IMR-90 (cell line): ENCODE data around the gene TXNRD1. TPM values are rescaled to one million over a fixed set of nuclear protein-coding genes. Genes with fewer than 3 reads are reported as not detected.
"Not testable (repeated sequence)": the region's sequence is repeated elsewhere in the genome, so short reads cannot be mapped to it uniquely, and the experiment has no call there.

Source experiments
- ATAC-seq: fragments of 200-7000 bp; cut with Tn5 transposase; 2 replicates; pipeline ENCODE4 v1.9.1; 2020; ENCODE audit warnings: low read depth, mild to moderate bottlenecking, moderate library complexity
- BruUV-seq: library from RNA; stranded (reverse); fragments of 400-500 nt; replicated peaks from 2 replicates; lab custom pipeline; 2021; lab: Mats Ljungman, UMichigan
- CTCF ChIA-PET: fragments of 300-600 bp; formaldehyde crosslinking; extraction: SDS; loops from one replicate; lab custom pipeline; 2021; ENCODE audit warnings: antibody characterized with exemption; lab: Yijun Ruan, JAX
- POLR2A ChIA-PET: fragments of 300-600 bp; sonication (Branson Sonifier 250); formaldehyde crosslinking; loops from one replicate; lab custom pipeline; 2022; ENCODE audit warnings: antibody characterized with exemption; ENCODE audit not compliant: unreplicated experiment; lab: Charles Lee
- DNase-seq: peaks from one replicate; pipeline ENCODE4 v3.0.0; 2013
- H2AFZ ChIP-seq: replicated peaks from 2 replicates; pipeline ENCODE3; 2013; ENCODE audit warnings: low read length, mild to moderate bottlenecking; ENCODE audit not compliant: poor library complexity
- H2AK5ac ChIP-seq: 2 replicates; pipeline ENCODE4 v1.6.1; 2013; ENCODE audit warnings: low read depth, low read length, inconsistent platforms
- H2AK9ac ChIP-seq: replicated peaks from 2 replicates; pipeline ENCODE3; 2013; ENCODE audit warnings: mild to moderate bottlenecking, low read depth, low read length, moderate library complexity; ENCODE audit not compliant: poor library complexity
- H2BK120ac ChIP-seq: 2 replicates; pipeline ENCODE4 v1.6.1; 2013; ENCODE audit warnings: low read depth, low read length, inconsistent platforms
- H2BK15ac ChIP-seq: 3 replicates; pipeline ENCODE4 v1.6.1; 2013; ENCODE audit warnings: low read depth, low read length, inconsistent platforms
- H2BK20ac ChIP-seq: 2 replicates; pipeline ENCODE4 v1.6.1; 2013; ENCODE audit warnings: low read depth, mild to moderate bottlenecking, inconsistent platforms, low read length, moderate library complexity
- H2BK5ac ChIP-seq: 2 replicates; pipeline ENCODE4 v1.6.1; 2013; ENCODE audit warnings: mild to moderate bottlenecking, low read depth, low read length, inconsistent platforms; ENCODE audit not compliant: poor library complexity, severe bottlenecking
- H3K14ac ChIP-seq: replicated peaks from 2 replicates; pipeline ENCODE4 v1.6.1; 2013; ENCODE audit warnings: low read depth, low read length, inconsistent platforms
- H3K18ac ChIP-seq: 2 replicates; pipeline ENCODE4 v1.6.1; 2013; ENCODE audit warnings: low read depth, low read length, control low read depth
- H3K23ac ChIP-seq: 2 replicates; pipeline ENCODE4 v1.6.1; 2013; ENCODE audit warnings: low read depth, low read length, inconsistent platforms
- H3K27ac ChIP-seq: 2 replicates; pipeline ENCODE4 v1.5.1; 2013; ENCODE audit warnings: mild to moderate bottlenecking, control low read depth, low read length; ENCODE audit not compliant: insufficient read depth
- H3K27me3 ChIP-seq: 2 replicates; pipeline ENCODE4 v1.6.1; 2013; ENCODE audit warnings: low read length; ENCODE audit not compliant: control insufficient read depth, insufficient read depth
- H3K36me3 ChIP-seq: 2 replicates; pipeline ENCODE4 v1.6.1; 2013; ENCODE audit warnings: low read length, mixed read lengths; ENCODE audit not compliant: control insufficient read depth, insufficient read depth
- H3K4ac ChIP-seq: 2 replicates; pipeline ENCODE4 v1.6.1; 2013; ENCODE audit warnings: low read depth, low read length, inconsistent platforms
- H3K4me1 ChIP-seq: 2 replicates; pipeline ENCODE4 v1.6.1; 2013; ENCODE audit warnings: low read length, mixed read lengths; ENCODE audit not compliant: control insufficient read depth, insufficient read depth
- H3K4me2 ChIP-seq: 2 replicates; pipeline ENCODE4 v1.6.1; 2013; ENCODE audit warnings: low read depth, mild to moderate bottlenecking, control low read depth, low read length, moderate library complexity
- H3K4me3 ChIP-seq: 2 replicates; pipeline ENCODE4 v1.5.1; 2013; ENCODE audit warnings: low read depth, mild to moderate bottlenecking, control low read depth, low read length, moderate library complexity; ENCODE audit not compliant: insufficient read depth
- H3K56ac ChIP-seq: 2 replicates; pipeline ENCODE4 v1.6.1; 2013; ENCODE audit warnings: low read length, inconsistent platforms; ENCODE audit not compliant: insufficient read depth; ENCODE audit errors: extremely low read depth
- H3K79me1 ChIP-seq, 2 experiments: 2 replicates each; pipeline ENCODE4 v1.6.1; 2013; ENCODE audit warnings: low read length in 2 of 2, inconsistent platforms in 1 of 2, low read depth in 1 of 2
- H3K9ac ChIP-seq: 2 replicates; pipeline ENCODE4 v1.6.1; 2013; ENCODE audit warnings: low read depth, low read length, control low read depth
- H3K9me1 ChIP-seq: 2 replicates; pipeline ENCODE4 v1.6.1; 2013; ENCODE audit warnings: low read length, inconsistent platforms; ENCODE audit not compliant: insufficient read depth
- H3K9me3 ChIP-seq: 2 replicates; pipeline ENCODE4 v1.6.1; 2013; ENCODE audit warnings: low read length; ENCODE audit not compliant: control insufficient read depth, insufficient read depth
- H4K20me1 ChIP-seq: 2 replicates; pipeline ENCODE4 v1.6.1; 2013; ENCODE audit warnings: low read length, inconsistent platforms; ENCODE audit not compliant: insufficient read depth
- H4K5ac ChIP-seq: 2 replicates; pipeline ENCODE4 v1.6.1; 2013; ENCODE audit warnings: mild to moderate bottlenecking, low read depth, low read length, control low read depth
- H4K8ac ChIP-seq, 2 experiments: 2 replicates each; pipeline ENCODE4 v1.6.1; 2013; ENCODE audit warnings: low read depth in 2 of 2, low read length in 2 of 2, control low read depth in 1 of 2, inconsistent platforms in 1 of 2
- H4K91ac ChIP-seq: 2 replicates; pipeline ENCODE4 v1.6.1; 2013; ENCODE audit warnings: low read depth, low read length, inconsistent platforms; ENCODE audit not compliant: insufficient read depth
- MAFK ChIP-seq: IDR thresholded peaks from 2 replicates; pipeline ENCODE4 v1.6.1; 2012; ENCODE audit warnings: low read depth, low read length, improper control_type of control experiment
- NFE2L2 ChIP-seq: fragments of 150-350 bp; IDR thresholded peaks from 2 replicates; pipeline ENCODE4 v1.6.1; 2016; ENCODE audit warnings: low read depth, mild to moderate bottlenecking, low read length
- whole genome bisulfite sequencing, 2 experiments: methylation state at CpG; one replicate each; pipeline versions ENCODE4 v1.1.5 to v1.1.7; 2013; ENCODE audit warnings: missing lambda C conversion rate in 2 of 2; ENCODE audit not compliant: insufficient read length in 1 of 2; ENCODE audit errors: extremely low coverage in 2 of 2; 5-methylcytosine and 5-hydroxymethylcytosine counted together
- dilution Hi-C: fragments of 300-500 bp; cut with HindIII; formaldehyde crosslinking; loops from one replicate; pipeline ENCODE4 v1.14.3; 2018; ENCODE audit warnings: low sequenced_read_pairs; ENCODE audit not compliant: unreplicated experiment
- in situ Hi-C: fragments of 300-500 bp; cut with MboI; formaldehyde crosslinking; loops from 3 replicates; pipeline ENCODE4 v1.14.3; 2019; ENCODE audit warnings: low sequenced_read_pairs, inconsistent platforms, mixed read lengths
- intact Hi-C: fragments of 100-400 bp; cut with micrococcal nuclease; formaldehyde crosslinking; loops from 2 replicates; pipeline ENCODE4 v1.10.0; 2022
- polyA plus RNA-seq, 3 experiments: library from polyadenylated mRNA; depleted of rRNA; stranded (reverse); fragments of >200 nt; gene quantifications; 2 replicates each; pipeline ENCODE4 v1.2.3, GENCODE V29; 2012; ENCODE audit warnings: low replicate concordance in 1 of 3
- total RNA-seq: library from RNA; depleted of rRNA; stranded (reverse); fragments of >200 nt; gene quantifications from 2 replicates; pipeline ENCODE4 v1.2.3, GENCODE V29; 2012

The TXNRD1 gene
- total and polyA plus RNA-seq, 2 of the 4 experiments (the other 2 are of a cell fraction): 379 to 582 TPM

DNA sequence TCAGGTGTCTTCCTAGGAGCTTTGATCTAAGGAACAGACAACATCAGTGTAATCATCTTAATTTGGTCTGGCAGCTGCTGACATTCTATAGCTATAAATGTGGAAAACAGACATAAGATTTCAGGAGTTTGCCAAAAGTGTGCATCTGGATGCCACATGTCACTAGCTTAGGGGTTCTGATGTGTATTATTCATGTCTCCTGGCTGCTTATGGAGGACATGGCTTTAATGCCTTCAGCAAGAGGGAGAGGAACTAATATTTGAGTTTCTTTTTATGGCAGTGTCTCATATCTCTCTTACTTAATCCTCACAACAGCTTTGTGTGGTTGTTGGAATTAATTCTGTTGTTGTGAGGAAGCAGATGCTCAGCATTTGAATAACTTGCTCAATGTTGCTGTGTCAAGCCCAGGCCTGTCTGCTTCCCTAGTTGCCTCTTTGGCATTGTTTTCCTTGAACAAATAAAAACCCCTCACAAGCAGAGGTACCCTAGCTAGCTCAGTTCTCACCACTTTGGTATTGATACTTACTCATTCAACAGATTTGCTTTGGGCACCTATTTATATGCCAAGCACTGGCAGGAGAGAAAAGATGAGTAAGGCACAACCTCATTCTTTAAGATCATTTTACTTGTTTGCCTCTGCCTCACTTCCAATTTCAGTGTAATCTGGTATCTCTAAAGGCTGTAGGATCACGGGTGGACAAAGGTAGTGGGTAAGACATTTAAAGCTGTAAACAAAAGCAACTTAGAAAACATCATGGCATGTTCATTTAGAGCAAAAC, 48.2 kb downstream of the TXNRD1 start (continued):
- no peak for TF ChIP-seq MAFK
- TF ChIP-seq NFE2L2: no peak

DNA sequence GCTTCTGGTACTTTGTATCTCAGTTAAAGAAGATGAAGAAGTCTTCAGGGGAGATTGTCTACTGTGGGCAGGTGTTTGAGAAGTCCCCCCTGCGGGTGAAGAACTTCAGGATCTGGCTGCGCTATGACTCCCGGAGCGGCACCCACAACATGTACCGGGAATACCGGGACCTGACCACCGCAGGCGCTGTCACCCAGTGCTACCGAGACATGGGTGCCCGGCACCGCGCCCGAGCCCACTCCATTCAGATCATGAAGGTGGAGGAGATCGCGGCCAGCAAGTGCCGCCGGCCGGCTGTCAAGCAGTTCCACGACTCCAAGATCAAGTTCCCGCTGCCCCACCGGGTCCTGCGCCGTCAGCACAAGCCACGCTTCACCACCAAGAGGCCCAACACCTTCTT, 49.9 kb downstream of the TXNRD1 start:
- in situ Hi-C loops, H3K27ac ChIP-seq, H3K9me1 ChIP-seq, dilution Hi-C loops, H3K9ac ChIP-seq, BruUV-seq, H3K4me3 ChIP-seq, H3K18ac ChIP-seq, H3K23ac ChIP-seq, DNase-seq, ATAC-seq, H3K56ac ChIP-seq, H4K20me1 ChIP-seq, H3K14ac ChIP-seq, H3K9me3 ChIP-seq, H3K4me2 ChIP-seq, H4K5ac ChIP-seq, H3K79me1 ChIP-seq, H3K27me3 ChIP-seq, H3K36me3 ChIP-seq, POLR2A ChIA-PET, intact Hi-C loops, H2BK120ac ChIP-seq, H3K4ac ChIP-seq, H2AK5ac ChIP-seq, H3K4me1 ChIP-seq, CTCF ChIA-PET, H2AK9ac ChIP-seq, H2BK5ac ChIP-seq, H2BK20ac ChIP-seq, H4K91ac ChIP-seq, H2BK15ac ChIP-seq, H4K8ac ChIP-seq, H2AFZ ChIP-seq: not testable (repeated sequence)
- WGBS, 2 experiments: no CpG with 5 or more reads among the region's 24 CpGs
